Thoracic aorta endothelial cell (primary cell): ENCODE data around the gene RND3. TPM values are rescaled to one million over a fixed set of nuclear protein-coding genes. Genes with fewer than 3 reads are reported as not detected.

Source experiments
- total RNA-seq: library from RNA; depleted of rRNA; stranded (reverse); fragments of >200 nt; gene quantifications from 2 replicates; pipeline ENCODE4 v1.2.3, GENCODE V29; 2012

Gene RND3
- 48.4 and 85.4 TPM in 2 replicates for total RNA-seq

GRCh38 chr2:150487537-150488429 is at the start of gene RND3:
TSS of gene RND3 (minus strand) at chr2:150487667. CDS start at chr2:150487417, 250 bp downstream.

